H1 (cell line): ENCODE measurements around the gene MLYCD.

Experiments used
- ASH2L ChIP-seq: fragments of 200-600, 300-600 bp; sonication (generic); IDR thresholded peaks from one replicate; pipeline ENCODE4 v1.7.1; 2017; ENCODE audit warnings: low read length
- CEBPB ChIP-seq: IDR thresholded peaks from 2 replicates; pipeline ENCODE4 v1.6.1; 2012; ENCODE audit warnings: low read depth, low read length
- CTBP2 ChIP-seq: IDR thresholded peaks from 2 replicates; pipeline ENCODE4 v1.7.0; 2011; ENCODE audit warnings: borderline replicate concordance, mild to moderate bottlenecking, moderate library complexity, mixed read lengths, low read length; ENCODE audit not compliant: insufficient read depth, insufficient read length
- CTCF ChIP-seq, 3 experiments: IDR thresholded peaks; 1 replicate in 2 of 3; 2 replicates in 1 of 3; pipeline versions ENCODE4 v1.5.1 to v1.6.1; 2011; ENCODE audit warnings: low read length in 3 of 3, mild to moderate bottlenecking in 3 of 3, inconsistent platforms in 2 of 3, low read depth in 1 of 3, moderate library complexity in 1 of 3; ENCODE audit not compliant: insufficient read depth in 1 of 3; ENCODE audit errors: control extremely low read depth in 1 of 3
- EP300 ChIP-seq, 2 experiments: IDR thresholded peaks; 1 replicate in 1 of 2; 2 replicates in 1 of 2; pipeline ENCODE4 v1.6.1; 2011 to 2012; ENCODE audit warnings: low read depth in 2 of 2, low read length in 2 of 2, mild to moderate bottlenecking in 2 of 2, borderline replicate concordance in 1 of 2, inconsistent platforms in 1 of 2, moderate library complexity in 1 of 2
- KDM5A ChIP-seq: fragments of 200-600 bp; IDR thresholded peaks from 2 replicates; pipeline ENCODE4 v1.7.1; 2012; ENCODE audit warnings: mild to moderate bottlenecking, low read length, inconsistent platforms, mixed read lengths
- PHF8 ChIP-seq: fragments of 200-600 bp; sonication (generic); conservative IDR thresholded peaks from 2 replicates; pipeline ENCODE4 v1.7.1; 2012; ENCODE audit warnings: low read depth, mild to moderate bottlenecking, inconsistent platforms, low read length, moderate library complexity
- POLR2A ChIP-seq, 2 experiments: IDR thresholded peaks; 1 replicate in 1 of 2; 2 replicates in 1 of 2; pipeline ENCODE4 v1.6.1; 2011; ENCODE audit warnings: low read depth in 2 of 2, low read length in 2 of 2, mild to moderate bottlenecking in 2 of 2; ENCODE audit errors: control extremely low read depth in 1 of 2
- SP1 ChIP-seq: IDR thresholded peaks from 2 replicates; pipeline ENCODE4 v1.6.1; 2011; ENCODE audit warnings: low read depth, low read length
- SRF ChIP-seq: IDR thresholded peaks from 2 replicates; pipeline ENCODE4 v1.6.1; 2011; ENCODE audit warnings: mild to moderate bottlenecking, low read depth, low read length, moderate library complexity
- TAF1 ChIP-seq: IDR thresholded peaks from 2 replicates; pipeline ENCODE4 v1.6.1; 2011; ENCODE audit warnings: mild to moderate bottlenecking, low read depth, low read length
- TBP ChIP-seq: IDR thresholded peaks from 2 replicates; pipeline ENCODE4 v1.6.1; 2011; ENCODE audit warnings: low read depth, low read length, improper control_type of control experiment
- ZNF274 ChIP-seq: IDR thresholded peaks from 2 replicates; pipeline ENCODE4 v1.7.0; 2012; ENCODE audit warnings: low read length, borderline replicate concordance; ENCODE audit errors: extremely low read depth

- no peak for TF ChIP-seq CTCF (IDR thresholded peaks at IDR 0.05; ENCODE audit: control extremely low read depth in 1 of 3, insufficient read depth in 1 of 3, low read depth in 1 of 3, low read length in 3 of 3)
- TF ChIP-seq SRF = no peak
- TF ChIP-seq EP300 (IDR thresholded peaks at IDR 0.05; ENCODE audit: borderline replicate concordance in 1 of 2, low read depth in 2 of 2, low read length in 2 of 2) = no peak
- TF ChIP-seq TBP = no peak
- no peak for TF ChIP-seq TAF1
- TF ChIP-seq ZNF274 = no peak
- no peak for TF ChIP-seq ASH2L
- no peak for TF ChIP-seq CEBPB
- TF ChIP-seq POLR2A (IDR thresholded peaks at IDR 0.05; ENCODE audit: control extremely low read depth in 1 of 2, low read depth in 2 of 2, low read length in 2 of 2) = no peak
- TF ChIP-seq PHF8 = no peak
- TF ChIP-seq CTBP2 = no peak
- TF ChIP-seq KDM5A = no peak
- no peak for TF ChIP-seq SP1
These were observed 3.0 kb upstream of the MLYCD start for GRCh38 chr16:83895942-83896341.
